Measurements from ENCODE around the gene SLC26A1.
A peak's percentile ranks its signal among the peaks of the same experiment; 100 is the strongest.

DNA sequence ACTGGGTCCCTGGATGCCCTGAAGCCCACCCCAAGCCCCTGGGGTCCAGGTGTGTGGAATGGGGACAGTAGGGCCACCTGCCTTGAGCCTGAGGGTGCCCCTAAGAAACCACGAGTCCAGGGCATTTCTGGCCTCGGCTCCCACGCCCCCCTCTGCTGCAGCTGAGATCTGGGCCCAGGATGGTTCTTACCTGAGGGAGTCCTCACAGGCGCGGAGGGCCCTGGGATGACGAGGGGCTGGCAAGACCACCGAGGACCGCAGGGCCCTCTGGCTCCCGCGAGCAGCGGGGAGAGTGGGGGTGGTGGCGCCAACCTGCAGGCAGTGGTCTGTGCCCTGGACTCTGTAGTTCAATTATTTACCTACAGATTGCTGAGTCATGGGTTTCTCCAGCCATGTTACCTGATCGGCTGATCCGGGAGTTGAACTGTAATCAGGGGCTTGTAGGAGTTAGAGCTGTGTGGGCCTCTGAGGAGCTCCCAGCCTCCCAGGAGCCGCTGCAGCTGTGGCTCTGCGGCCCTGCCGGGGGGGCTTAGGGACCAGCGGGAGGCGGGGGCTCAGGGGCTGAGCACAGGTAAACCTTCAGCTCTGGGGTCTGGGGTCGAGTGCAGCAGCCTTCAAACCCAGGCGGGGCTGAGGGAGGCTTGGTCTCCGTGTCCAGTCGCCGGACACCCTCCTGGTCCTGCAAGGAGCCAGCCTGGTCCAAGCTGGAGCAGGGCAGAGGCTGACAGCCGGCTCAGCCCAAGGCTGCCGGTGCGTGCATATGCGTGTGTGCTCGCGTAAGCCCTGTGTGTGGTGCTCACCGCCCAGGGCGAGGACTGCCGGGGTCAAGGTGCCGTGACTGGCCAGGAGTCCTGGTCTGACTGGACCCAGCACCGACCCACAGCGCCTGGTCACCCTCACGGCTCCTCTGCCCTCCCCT, at the start of gene SLC26A1:
- TF ChIP-seq POLR2A (IDR thresholded peaks at IDR 0.05) = peak in 1 of 3 donors; percentile 9
- TF ChIP-seq, protein P1, sequence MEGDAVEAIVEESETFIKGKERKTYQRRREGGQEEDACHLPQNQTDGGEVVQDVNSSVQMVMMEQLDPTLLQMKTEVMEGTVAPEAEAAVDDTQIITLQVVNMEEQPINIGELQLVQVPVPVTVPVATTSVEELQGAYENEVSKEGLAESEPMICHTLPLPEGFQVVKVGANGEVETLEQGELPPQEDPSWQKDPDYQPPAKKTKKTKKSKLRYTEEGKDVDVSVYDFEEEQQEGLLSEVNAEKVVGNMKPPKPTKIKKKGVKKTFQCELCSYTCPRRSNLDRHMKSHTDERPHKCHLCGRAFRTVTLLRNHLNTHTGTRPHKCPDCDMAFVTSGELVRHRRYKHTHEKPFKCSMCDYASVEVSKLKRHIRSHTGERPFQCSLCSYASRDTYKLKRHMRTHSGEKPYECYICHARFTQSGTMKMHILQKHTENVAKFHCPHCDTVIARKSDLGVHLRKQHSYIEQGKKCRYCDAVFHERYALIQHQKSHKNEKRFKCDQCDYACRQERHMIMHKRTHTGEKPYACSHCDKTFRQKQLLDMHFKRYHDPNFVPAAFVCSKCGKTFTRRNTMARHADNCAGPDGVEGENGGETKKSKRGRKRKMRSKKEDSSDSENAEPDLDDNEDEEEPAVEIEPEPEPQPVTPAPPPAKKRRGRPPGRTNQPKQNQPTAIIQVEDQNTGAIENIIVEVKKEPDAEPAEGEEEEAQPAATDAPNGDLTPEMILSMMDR (IDR thresholded peaks at IDR 0.05) = no peak

Data from body of pancreas (tissue), 4 donors.